GM19395 (cell line): ENCODE results near the gene NINJ1.
A peak's percentile ranks its signal among the peaks of the same experiment; 100 is the strongest.

Source experiments
- ATAC-seq: cut with Tn5 transposase; IDR thresholded peaks from one replicate; pipeline ENCODE4 v1.9.1; 2021; ENCODE audit warnings: mild to moderate bottlenecking, moderate library complexity; ENCODE audit not compliant: unreplicated experiment

NINJ1 gene, protein sequence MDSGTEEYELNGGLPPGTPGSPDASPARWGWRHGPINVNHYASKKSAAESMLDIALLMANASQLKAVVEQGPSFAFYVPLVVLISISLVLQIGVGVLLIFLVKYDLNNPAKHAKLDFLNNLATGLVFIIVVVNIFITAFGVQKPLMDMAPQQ

DNA sequence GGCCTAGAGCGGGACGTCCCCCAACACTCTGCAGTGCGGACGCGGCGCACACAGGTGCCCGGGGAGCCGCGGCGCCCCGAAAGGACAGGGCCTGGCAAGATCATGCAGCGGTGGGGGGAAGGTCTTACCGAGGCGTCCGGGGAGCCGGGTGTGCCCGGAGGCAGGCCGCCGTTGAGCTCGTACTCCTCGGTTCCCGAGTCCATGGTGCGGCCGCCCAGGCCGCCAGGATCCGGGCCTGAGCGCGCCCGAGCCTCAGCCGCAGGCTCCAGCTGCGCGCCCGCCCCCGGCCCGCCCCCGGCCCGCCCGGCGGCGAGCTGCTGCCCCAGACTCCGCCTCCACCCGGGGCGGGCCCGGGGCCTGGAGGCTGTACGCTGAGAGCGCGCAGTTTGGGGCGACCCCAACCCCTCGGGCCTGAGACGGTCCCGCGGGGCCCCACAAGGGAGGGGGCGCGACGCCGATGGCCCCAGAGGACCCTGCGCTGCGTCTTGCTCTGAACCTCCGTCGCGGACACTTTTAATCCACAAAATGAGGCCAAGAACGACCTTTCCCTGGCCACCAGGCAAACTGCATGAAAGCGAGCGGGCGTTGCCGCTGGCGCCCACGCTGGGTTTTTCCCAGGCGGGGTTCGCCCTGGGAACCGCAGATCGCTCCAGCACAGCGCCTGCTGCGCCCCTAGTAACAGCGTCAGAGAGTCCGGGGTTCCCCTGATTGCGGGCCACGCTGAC, at the start of gene NINJ1:
NINJ1 (minus strand) TSS at position 237 of the 725 bp plus-strand sequence; CDS start at position 203, 34 bp downstream.
- peak; percentile 75 for ATAC-seq

GRCh38 chr9:93183131-93183662, 49.1 kb upstream of the NINJ1 start:
- ATAC-seq: no peak

DNA sequence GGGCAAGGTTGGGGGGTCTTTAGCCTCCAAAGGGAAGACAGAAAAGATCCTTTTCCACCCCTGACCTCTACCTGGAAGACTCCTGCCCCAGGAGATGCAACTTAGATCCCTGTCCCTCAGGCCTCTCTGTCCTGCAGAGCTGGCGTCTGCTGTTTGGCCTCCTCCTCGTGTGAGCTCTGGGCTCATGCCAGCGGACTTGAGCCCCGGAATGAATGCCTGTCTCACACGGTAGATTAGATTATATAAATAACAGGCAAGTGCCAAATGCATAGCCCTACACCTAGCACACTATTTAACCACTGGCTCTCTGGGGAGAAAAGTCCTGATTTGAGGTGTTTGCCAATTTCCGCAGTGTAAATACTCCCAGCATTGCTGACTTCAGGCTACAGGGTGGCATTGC, 48.5 kb upstream of the NINJ1 start:
- ATAC-seq: no peak

- ATAC-seq: no peak
These were observed 47.8 kb upstream of the NINJ1 start for GRCh38 chr9:93181672-93182435.

- no peak for ATAC-seq
These were observed 46.9 kb upstream of the NINJ1 start for GRCh38 chr9:93180938-93181337.

DNA sequence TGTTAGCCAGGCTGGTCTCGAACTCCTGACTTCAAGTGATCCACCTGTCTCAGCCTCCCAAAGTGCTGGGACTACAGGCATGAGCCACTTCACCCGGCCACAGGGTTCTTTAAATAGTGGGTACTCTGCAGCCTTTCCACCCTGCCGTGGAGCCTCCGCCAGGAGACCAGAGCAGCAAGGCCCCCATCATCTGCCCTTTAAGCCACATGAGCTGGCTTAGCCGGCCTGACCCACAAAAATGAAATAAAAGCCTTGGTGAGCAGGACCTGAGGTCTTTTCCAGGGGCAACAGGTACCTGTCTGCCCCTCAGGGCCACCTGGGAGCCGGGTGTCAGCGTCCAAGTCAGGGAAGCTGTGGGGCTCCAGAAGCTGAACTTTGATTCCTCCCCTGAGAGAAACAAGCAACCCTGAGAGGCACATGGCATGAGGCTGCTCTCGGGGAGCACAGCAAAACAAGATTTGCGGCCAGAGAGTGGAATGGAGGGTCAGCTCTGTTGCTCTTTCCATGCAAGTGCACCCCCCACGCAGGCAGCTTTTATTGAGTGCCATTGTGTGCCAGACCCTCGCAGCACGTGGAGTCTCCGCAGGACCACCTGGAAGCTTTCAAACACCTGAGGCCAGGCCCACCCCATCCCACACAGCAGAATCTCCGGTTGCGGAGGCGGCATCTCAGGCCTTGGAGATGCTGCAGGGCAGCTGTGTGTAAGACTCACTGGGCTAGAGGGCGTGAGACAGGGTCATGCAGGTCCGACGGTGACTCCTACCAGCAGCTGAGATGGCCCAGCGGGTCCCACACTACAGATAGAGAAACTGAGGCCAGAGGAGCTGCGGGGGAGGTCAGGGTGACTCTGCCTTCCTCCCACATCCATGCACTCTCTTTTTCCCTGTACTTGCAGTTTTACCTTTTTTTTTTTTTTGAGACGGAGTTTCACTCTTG, 45.1 kb upstream of the NINJ1 start:
- ATAC-seq: no peak

DNA sequence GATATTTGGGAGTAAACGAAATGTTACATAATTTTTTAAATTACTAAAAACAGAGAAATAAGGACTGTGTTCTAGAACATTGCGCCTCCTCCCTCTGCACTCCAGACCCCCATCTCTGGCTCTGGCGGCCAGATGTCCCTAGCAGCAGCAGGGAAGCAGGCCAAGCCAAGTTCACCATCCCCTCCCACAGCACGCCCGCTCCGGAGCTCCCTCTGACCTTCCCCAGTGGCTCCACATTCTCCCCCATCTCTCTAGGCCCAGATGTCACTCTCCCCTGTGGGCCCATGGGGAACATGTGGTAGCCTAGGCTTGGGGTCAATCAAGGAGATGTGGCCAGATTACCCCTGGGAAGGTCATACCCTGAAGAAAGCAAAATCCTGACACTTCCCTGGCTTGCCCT, 43.6 kb upstream of the NINJ1 start:
- ATAC-seq: no peak

- ATAC-seq: no peak
These were observed 40.9 kb upstream of the NINJ1 start for GRCh38 chr9:93174976-93175375.

DNA sequence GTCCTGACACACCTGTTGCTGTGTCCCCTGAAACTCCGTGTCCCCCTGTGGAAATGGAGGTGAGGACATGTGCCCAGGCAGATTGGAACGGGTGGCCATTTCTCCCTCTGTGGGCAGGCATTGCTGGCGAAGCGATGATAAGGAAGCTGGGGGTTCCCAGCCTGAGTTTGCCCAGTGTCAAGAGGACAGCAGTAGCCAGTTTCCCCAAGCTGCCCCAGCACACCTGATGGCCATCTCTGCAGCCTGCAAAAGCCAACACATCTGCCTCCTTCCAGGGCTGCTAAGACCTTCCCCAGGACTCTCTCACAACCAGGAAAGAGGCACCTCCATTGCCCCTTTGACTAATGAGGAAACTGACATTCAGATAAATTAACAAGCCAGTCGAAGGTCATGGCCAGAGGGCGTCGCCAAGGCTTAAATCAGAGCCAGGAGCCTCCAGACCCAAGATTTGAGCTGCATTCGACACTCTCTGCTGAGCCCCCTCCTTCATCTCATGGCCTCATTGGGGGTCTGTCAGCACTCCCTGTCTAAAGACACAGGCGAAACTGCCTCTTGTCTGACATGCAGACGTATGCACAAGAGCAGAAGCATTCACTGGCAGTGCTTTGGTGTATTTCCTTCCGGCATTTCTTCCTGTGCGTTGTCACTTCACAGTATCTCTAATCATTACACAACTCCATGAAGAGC, 39.5 kb upstream of the NINJ1 start:
- no peak for ATAC-seq

GRCh38 chr9:93172666-93173364, 38.8 kb upstream of the NINJ1 start:
- ATAC-seq: no peak

DNA sequence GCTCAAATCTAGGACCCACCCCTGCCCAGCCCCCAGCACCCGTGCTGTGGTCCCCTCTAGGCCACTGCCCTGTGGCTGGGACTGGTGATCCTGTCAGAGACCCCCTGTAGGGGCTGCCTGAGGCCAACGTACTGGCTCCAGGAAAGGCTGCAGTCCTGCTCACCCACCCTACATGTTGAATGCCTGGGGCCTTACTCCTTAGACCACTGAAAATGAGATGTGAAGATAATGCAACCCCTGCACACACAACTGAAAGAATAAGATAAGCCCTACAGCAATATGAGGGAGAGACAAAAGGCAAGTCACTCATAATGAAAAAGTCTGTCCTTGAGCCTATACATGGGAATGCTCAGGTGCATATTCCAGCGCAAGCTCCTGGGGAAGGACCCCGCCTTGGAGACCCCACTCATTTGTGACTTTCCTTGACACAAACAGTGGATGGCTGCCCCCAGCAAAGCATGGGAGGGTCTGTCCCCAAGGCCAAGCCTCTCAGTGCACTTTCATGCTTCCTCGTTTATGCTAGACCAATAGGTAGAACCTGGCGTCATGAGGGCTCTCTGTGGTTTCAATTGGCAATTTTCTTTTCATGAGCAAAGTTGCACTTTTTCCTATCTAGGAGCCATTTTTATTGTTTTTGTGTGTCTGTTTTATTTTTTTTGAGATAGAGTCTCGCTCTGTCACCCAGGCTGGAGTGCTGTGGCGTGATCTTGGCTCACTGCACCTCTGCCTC, 37.4 kb upstream of the NINJ1 start:
- no peak for ATAC-seq

GRCh38 chr9:93170571-93170970, 36.5 kb upstream of the NINJ1 start:
- ATAC-seq: no peak

DNA sequence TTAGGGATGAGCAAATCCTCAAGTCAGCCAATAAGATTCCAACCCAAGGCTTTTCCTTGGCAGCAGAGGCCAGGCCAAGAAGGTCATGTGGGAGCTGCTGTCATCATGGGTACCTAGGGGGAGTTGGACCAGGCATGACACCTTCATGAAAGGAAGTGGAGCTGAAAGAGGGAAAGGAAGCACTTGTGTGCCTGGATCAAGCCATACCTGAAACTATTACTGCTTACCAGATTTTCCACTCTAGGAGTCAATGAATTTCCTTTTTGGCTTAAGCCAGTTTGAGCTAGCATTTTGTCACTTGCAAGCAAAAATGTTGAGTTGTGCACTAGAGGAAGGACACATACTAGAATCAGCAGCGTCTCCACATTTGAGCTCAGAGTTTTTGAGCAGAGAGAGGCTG, 35.4 kb upstream of the NINJ1 start:
- no peak for ATAC-seq

GRCh38 chr9:93168581-93168980, 34.5 kb upstream of the NINJ1 start:
- no peak for ATAC-seq

GRCh38 chr9:93167838-93168237, 33.8 kb upstream of the NINJ1 start:
- no peak for ATAC-seq

- ATAC-seq: no peak
These were observed 33.1 kb upstream of the NINJ1 start for GRCh38 chr9:93167185-93167584.

DNA sequence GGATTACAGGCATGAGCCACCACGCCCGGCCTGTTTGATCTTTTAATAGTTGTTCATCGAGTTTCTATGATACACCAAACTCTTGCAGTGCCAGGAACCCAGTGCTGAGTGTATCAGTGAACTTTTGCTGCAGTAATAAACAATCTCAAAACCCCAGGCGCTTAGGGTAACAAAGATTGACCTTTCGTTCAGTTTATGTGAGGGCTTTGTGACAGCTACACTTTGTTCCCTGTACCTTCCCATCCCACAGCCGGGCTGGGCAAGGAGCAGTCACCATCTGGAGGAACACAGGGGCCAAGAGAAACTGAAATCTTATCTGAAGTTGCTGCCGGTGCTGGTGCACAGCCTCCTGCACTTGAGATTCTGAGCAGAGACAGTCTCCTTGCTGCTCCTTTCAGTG, 32.6 kb upstream of the NINJ1 start:
- ATAC-seq: no peak

DNA sequence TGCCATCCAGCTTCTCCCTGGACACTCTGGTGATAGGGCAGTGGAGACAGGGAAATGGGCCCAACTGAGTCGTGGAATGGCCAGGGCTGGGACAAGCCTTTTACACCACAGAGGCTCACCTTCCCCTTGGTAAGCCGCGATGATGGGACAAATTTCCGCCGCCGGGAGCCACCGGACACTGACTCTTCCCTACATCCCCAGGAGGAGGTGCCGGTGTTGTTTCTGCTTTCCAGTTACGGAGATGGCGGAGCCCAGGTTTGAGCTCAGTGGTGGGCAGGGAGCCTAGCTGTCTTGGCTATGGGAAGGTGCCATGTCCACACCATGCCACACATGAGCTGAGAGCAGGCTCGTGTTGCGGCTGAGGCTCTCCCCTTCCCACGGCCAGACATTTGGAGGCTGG, 30.0 kb upstream of the NINJ1 start:
- no peak for ATAC-seq
